Brain microvascular endothelial cell (primary cell): ENCODE data around the gene FXYD3.
"Not testable (repeated sequence)": the region's sequence is repeated elsewhere in the genome, so short reads cannot be mapped to it uniquely, and the experiment has no call there.

Experiments
- DNase-seq: peaks from one replicate; pipeline ENCODE4 v3.0.0-alpha.2; 2020
- H3K27ac ChIP-seq: fragments of 250-450 bp; sonication (Bioruptor Pico); 2 replicates; pipeline ENCODE4 v1.5.1; 2020; ENCODE audit warnings: mild to moderate bottlenecking, moderate library complexity
- H3K27me3 ChIP-seq: fragments of 250-450 bp; sonication (Bioruptor Pico); replicated peaks from 2 replicates; pipeline ENCODE4 v1.5.1; 2020; ENCODE audit warnings: mild to moderate bottlenecking
- H3K36me3 ChIP-seq: fragments of 250-450 bp; sonication (Bioruptor Pico); replicated peaks from 2 replicates; pipeline ENCODE4 v1.5.1; 2020; ENCODE audit warnings: mild to moderate bottlenecking
- H3K4me3 ChIP-seq: 2 replicates; pipeline ENCODE4 v1.5.1; 2011; ENCODE audit warnings: low read depth, mild to moderate bottlenecking, control low read depth, low read length, moderate library complexity
- CTCF ChIP-seq: IDR thresholded peaks from 2 replicates; pipeline ENCODE4 v1.5.1; 2011; ENCODE audit warnings: low read depth, mild to moderate bottlenecking, moderate library complexity, low read length, control low read depth, inconsistent platforms; ENCODE audit errors: missing control alignments
- in situ Hi-C: cut with HindIII; loops from 2 replicates; pipeline ENCODE4 v1.10.0; 2017; ENCODE audit warnings: low sequenced_read_pairs, low pct_ligation_motif_present

FXYD3 gene

GRCh38 chr19:35125270-35125717, 9.7 kb downstream of the FXYD3 start:
- Histone ChIP-seq H3K4me3 (no peak overlapping the region), H3K27me3 (no peaks in the 10 kb centered on the region), H3K27ac (no peak overlapping the region), H3K36me3 (no peaks in the 10 kb centered on the region)
- in situ Hi-C loops, result no loop called here
- DNase-seq, result no peak
- TF ChIP-seq CTCF, result no peak

- in situ Hi-C loops, result no loop called here
- no peak for TF ChIP-seq CTCF
- no peaks in the 10 kb centered on the region for H3K36me3 ChIP-seq
These were observed 10.4 kb downstream of the FXYD3 start for GRCh38 chr19:35125749-35126623.

GRCh38 chr19:35126624-35126959, 11.0 kb downstream of the FXYD3 start:
- DNase-seq, result no peak
- Histone ChIP-seq H3K27me3 (no peaks in the 10 kb centered on the region), H3K27ac (no peak overlapping the region), H3K36me3 (no peaks in the 10 kb centered on the region), H3K4me3 (no peak overlapping the region)
- TF ChIP-seq CTCF, result no peak
- in situ Hi-C loops, result no loop called here

More at GRCh38 chr19:35125749-35126623, 10.4 kb downstream of the FXYD3 start:
- DNase-seq, result no peak
- H3K4me3 ChIP-seq, result no peak overlapping the region
- H3K27ac ChIP-seq, result no peak overlapping the region
- no peaks in the 10 kb centered on the region for H3K27me3 ChIP-seq

- Histone ChIP-seq H3K27me3 (no peaks in the 10 kb centered on the region), H3K36me3 (no peaks in the 10 kb centered on the region), H3K4me3 (no peak overlapping the region), H3K27ac (no peak overlapping the region)
- in situ Hi-C loops, result no loop called here
- DNase-seq, result no peak
- no peak for TF ChIP-seq CTCF
These were observed 12.2 kb downstream of the FXYD3 start for GRCh38 chr19:35127871-35128270.

- H3K4me3 ChIP-seq, result no peak overlapping the region
- H3K36me3 ChIP-seq, result no peaks in the 10 kb centered on the region
- H3K27ac ChIP-seq, result no peak overlapping the region
- no peaks in the 10 kb centered on the region for H3K27me3 ChIP-seq
- TF ChIP-seq CTCF, result no peak
- no peak for DNase-seq
- in situ Hi-C loops, result no loop called here
These were observed 12.9 kb downstream of the FXYD3 start for GRCh38 chr19:35128398-35129057.

- H3K27ac ChIP-seq, in situ Hi-C loops, DNase-seq, H3K36me3 ChIP-seq, H3K4me3 ChIP-seq, H3K27me3 ChIP-seq: not testable (repeated sequence)
These were observed 14.2 kb downstream of the FXYD3 start for GRCh38 chr19:35129724-35130274.
